SU-DHL-6 (cell line): ENCODE data around the gene OSBP2.

Experiments used
- EZH2phosphoT487 ChIP-seq: fragments of 200-600 bp; sonication (generic), shearing (Covaris generic); conservative IDR thresholded peaks from 2 replicates; pipeline ENCODE4 v1.6.1; 2018; ENCODE audit warnings: mild to moderate bottlenecking, antibody characterized with exemption, low read length, moderate library complexity, mixed read lengths
- TF ChIP-seq, protein P1 (sequence below): fragments of 200-600 bp; sonication (generic); IDR thresholded peaks from one replicate; pipeline ENCODE4 v1.5.1; 2017; ENCODE audit warnings: antibody characterized with exemption, mild to moderate bottlenecking, low read length, moderate library complexity; ENCODE audit not compliant: insufficient read depth, poor library complexity, severe bottlenecking

DNA sequence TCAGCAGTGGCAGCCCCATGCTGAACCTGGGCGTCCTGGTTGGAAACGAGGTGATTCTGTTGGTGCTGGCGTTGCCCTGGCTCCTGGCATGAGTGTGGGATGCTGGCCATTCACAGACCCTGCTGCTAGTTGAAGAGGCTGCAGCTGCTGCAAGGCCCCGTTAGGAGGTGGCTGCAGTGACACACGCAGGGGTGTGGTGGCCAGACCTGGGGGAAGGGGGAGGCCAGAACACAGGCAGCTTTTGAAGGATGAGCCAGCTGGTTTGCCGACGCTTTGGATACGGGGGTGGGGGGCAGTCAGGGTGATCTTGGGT, 196.7 kb downstream of the OSBP2 start:
- TF ChIP-seq, protein P1, sequence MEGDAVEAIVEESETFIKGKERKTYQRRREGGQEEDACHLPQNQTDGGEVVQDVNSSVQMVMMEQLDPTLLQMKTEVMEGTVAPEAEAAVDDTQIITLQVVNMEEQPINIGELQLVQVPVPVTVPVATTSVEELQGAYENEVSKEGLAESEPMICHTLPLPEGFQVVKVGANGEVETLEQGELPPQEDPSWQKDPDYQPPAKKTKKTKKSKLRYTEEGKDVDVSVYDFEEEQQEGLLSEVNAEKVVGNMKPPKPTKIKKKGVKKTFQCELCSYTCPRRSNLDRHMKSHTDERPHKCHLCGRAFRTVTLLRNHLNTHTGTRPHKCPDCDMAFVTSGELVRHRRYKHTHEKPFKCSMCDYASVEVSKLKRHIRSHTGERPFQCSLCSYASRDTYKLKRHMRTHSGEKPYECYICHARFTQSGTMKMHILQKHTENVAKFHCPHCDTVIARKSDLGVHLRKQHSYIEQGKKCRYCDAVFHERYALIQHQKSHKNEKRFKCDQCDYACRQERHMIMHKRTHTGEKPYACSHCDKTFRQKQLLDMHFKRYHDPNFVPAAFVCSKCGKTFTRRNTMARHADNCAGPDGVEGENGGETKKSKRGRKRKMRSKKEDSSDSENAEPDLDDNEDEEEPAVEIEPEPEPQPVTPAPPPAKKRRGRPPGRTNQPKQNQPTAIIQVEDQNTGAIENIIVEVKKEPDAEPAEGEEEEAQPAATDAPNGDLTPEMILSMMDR, result no peak
- no peak for TF ChIP-seq EZH2phosphoT487
